Measurements from ENCODE around the gene HDAC1. TPM values are rescaled to one million over a fixed set of nuclear protein-coding genes. Genes with fewer than 3 reads are reported as not detected.
A peak's percentile ranks its signal among the peaks of the same experiment; 100 is the strongest.

HDAC1 gene
- polyA plus RNA-seq, 1 of the 3 experiments (the other 2 are of a cell fraction) = 172 TPM

GRCh38 chr1:32332290-32333079 lies 40.6 kb downstream of the HDAC1 start:
- H3K79me2 ChIP-seq (ENCODE audit: insufficient read depth) = peaks cover 44% of the 10 kb centered on the region
- 100% methylated on average over 3 of the region's 3 CpGs for WGBS (ENCODE audit: low lambda C conversion rate)
- H3K4me3 ChIP-seq (ENCODE audit: low read depth in 2 of 2, low read length in 1 of 2) = no peak overlapping the region
- no peak overlapping the region for H2AFZ ChIP-seq (ENCODE audit: low read depth)
- no peak for DNase-seq
- H3K27ac ChIP-seq (ENCODE audit: low read depth in 2 of 2, low read length in 1 of 2) = peak overlapping the region in 1 of 2 experiments; percentile 28; a peak in 1 of 4 replicates
- peaks cover 8 to 31% of the 10 kb centered on the region in 2 experiments; a peak in 3 of 4 replicates for H3K4me1 ChIP-seq (ENCODE audit: control insufficient read depth in 1 of 2, insufficient read depth in 2 of 2, low read depth in 1 of 2, low read length in 1 of 2)
- H3K9ac ChIP-seq = no peak overlapping the region
- H3K9me2 ChIP-seq = no peaks in the 10 kb centered on the region
- peaks cover 39% of the 10 kb centered on the region for H4K20me1 ChIP-seq (ENCODE audit: insufficient read depth)
- no peaks in the 10 kb centered on the region for H3K9me3 ChIP-seq
- no peaks in the 10 kb centered on the region for H3K27me3 ChIP-seq (ENCODE audit: insufficient read depth)
- TF ChIP-seq GABPA (IDR thresholded peaks at IDR 0.05; ENCODE audit: low read depth) (no peak), GATA2 (CRISPR knock-in tag; IDR thresholded peaks at IDR 0.05) (no peak), TCF12 (IDR thresholded peaks at IDR 0.05) (no peak), RFX5 (IDR thresholded peaks at IDR 0.05; ENCODE audit: low read length) (no peak), RCOR1 (IDR thresholded peaks at IDR 0.05; ENCODE audit: low read length) (no peak), POLR2AphosphoS5 (IDR thresholded peaks at IDR 0.05; ENCODE audit: low read depth, low read length) (no peak; the same call in 1 of the 2 replicates), CHD2 (IDR thresholded peaks at IDR 0.05; ENCODE audit: low read length, partially characterized antibody) (no peak), ELF1 (IDR thresholded peaks at IDR 0.05) (no peak), SIN3A (IDR thresholded peaks at IDR 0.05; ENCODE audit: borderline replicate concordance, low read depth, low read length) (no peak), EP300 (IDR thresholded peaks at IDR 0.05; ENCODE audit: borderline replicate concordance in 1 of 2, low read depth in 1 of 2, low read length in 1 of 2) (no peak)
- TF ChIP-seq, protein P1, sequence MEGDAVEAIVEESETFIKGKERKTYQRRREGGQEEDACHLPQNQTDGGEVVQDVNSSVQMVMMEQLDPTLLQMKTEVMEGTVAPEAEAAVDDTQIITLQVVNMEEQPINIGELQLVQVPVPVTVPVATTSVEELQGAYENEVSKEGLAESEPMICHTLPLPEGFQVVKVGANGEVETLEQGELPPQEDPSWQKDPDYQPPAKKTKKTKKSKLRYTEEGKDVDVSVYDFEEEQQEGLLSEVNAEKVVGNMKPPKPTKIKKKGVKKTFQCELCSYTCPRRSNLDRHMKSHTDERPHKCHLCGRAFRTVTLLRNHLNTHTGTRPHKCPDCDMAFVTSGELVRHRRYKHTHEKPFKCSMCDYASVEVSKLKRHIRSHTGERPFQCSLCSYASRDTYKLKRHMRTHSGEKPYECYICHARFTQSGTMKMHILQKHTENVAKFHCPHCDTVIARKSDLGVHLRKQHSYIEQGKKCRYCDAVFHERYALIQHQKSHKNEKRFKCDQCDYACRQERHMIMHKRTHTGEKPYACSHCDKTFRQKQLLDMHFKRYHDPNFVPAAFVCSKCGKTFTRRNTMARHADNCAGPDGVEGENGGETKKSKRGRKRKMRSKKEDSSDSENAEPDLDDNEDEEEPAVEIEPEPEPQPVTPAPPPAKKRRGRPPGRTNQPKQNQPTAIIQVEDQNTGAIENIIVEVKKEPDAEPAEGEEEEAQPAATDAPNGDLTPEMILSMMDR (IDR thresholded peaks at IDR 0.05) = no peak
- TF ChIP-seq, protein P2, sequence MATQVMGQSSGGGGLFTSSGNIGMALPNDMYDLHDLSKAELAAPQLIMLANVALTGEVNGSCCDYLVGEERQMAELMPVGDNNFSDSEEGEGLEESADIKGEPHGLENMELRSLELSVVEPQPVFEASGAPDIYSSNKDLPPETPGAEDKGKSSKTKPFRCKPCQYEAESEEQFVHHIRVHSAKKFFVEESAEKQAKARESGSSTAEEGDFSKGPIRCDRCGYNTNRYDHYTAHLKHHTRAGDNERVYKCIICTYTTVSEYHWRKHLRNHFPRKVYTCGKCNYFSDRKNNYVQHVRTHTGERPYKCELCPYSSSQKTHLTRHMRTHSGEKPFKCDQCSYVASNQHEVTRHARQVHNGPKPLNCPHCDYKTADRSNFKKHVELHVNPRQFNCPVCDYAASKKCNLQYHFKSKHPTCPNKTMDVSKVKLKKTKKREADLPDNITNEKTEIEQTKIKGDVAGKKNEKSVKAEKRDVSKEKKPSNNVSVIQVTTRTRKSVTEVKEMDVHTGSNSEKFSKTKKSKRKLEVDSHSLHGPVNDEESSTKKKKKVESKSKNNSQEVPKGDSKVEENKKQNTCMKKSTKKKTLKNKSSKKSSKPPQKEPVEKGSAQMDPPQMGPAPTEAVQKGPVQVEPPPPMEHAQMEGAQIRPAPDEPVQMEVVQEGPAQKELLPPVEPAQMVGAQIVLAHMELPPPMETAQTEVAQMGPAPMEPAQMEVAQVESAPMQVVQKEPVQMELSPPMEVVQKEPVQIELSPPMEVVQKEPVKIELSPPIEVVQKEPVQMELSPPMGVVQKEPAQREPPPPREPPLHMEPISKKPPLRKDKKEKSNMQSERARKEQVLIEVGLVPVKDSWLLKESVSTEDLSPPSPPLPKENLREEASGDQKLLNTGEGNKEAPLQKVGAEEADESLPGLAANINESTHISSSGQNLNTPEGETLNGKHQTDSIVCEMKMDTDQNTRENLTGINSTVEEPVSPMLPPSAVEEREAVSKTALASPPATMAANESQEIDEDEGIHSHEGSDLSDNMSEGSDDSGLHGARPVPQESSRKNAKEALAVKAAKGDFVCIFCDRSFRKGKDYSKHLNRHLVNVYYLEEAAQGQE (IDR thresholded peaks at IDR 0.05; ENCODE audit: low read depth, low read length) = no peak
- TF ChIP-seq, protein P3, sequence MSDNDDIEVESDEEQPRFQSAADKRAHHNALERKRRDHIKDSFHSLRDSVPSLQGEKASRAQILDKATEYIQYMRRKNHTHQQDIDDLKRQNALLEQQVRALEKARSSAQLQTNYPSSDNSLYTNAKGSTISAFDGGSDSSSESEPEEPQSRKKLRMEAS (IDR thresholded peaks at IDR 0.05; ENCODE audit: low read depth) = no peak
- peaks cover 28 to 63% of the 10 kb centered on the region in 2 experiments for H3K36me3 ChIP-seq (replicated peaks in 1 of 2; ENCODE audit: control insufficient read depth in 1 of 2, insufficient read depth in 2 of 2, low read length in 1 of 2)
- ChIA-PET POLR2A (interaction anchor here (0.6 to 1.8 kb wide), 7 partner anchors 11 to 116 kb away, joined by 3 to 7 read pairs (median 3); no protein-coding TSS in a partner anchor), CTCF (interaction anchor here (1.0 to 3.0 kb wide), 5 partner anchors 11 to 116 kb away, joined by 3 to 7 read pairs (median 4); no protein-coding TSS in a partner anchor)
- peaks cover 30% of the 10 kb centered on the region for H3F3A ChIP-seq (replicated peaks; ENCODE audit: insufficient read depth)
- no peak overlapping the region for H3K4me2 ChIP-seq
